Activated CD4-positive, alpha-beta T cell treated with anti-CD3 and anti-CD28 coated beads, Interleukin-2, amount 10 ng/mL, durations not matched to agents 7 days and 5 days (primary cell): ENCODE results near the gene NAV2. TPM values are rescaled to one million over a fixed set of nuclear protein-coding genes. Genes with fewer than 3 reads are reported as not detected.

Experiments
- CTCF ChIA-PET: fragments of 350-600 bp; sonication (Branson Sonifier 250); formaldehyde crosslinking; loops from one replicate; lab custom pipeline; 2021; ENCODE audit warnings: antibody characterized with exemption; lab: Charles Lee
- POLR2A ChIA-PET: fragments of 350-600 bp; sonication (Branson Sonifier 250); formaldehyde crosslinking; loops from one replicate; lab custom pipeline; 2021; ENCODE audit warnings: antibody characterized with exemption; lab: Charles Lee
- DNase-seq: peaks from one replicate; pipeline ENCODE4 v3.0.0-alpha.2; 2020
- H3K27ac Mint-ChIP-seq: one replicate; pipeline ENCODE4 v1.8.0; 2021; ENCODE audit warnings: mild to moderate bottlenecking, moderate library complexity, mixed read lengths
- H3K27me3 Mint-ChIP-seq: one replicate; pipeline ENCODE4 v1.8.0; 2021; ENCODE audit warnings: mixed read lengths
- H3K36me3 Mint-ChIP-seq: one replicate; pipeline ENCODE4 v1.8.0; 2021; ENCODE audit warnings: low read depth, mixed read lengths
- H3K4me1 Mint-ChIP-seq: one replicate; pipeline ENCODE4 v1.8.0; 2021; ENCODE audit warnings: mixed read lengths
- H3K4me3 Mint-ChIP-seq: one replicate; pipeline ENCODE4 v1.8.0; 2021; ENCODE audit warnings: mild to moderate bottlenecking, moderate library complexity, mixed read lengths
- H3K9me3 Mint-ChIP-seq: one replicate; pipeline ENCODE4 v1.8.0; 2021; ENCODE audit warnings: mixed read lengths
- total RNA-seq, 2 experiments: library from RNA; stranded (reverse); gene quantifications; one replicate each; pipeline ENCODE4 v1.2.3, GENCODE V29; 2021

Gene NAV2
- total RNA-seq, 2 experiments from 2014 or later: 0.29 to 1.1 TPM

DNA sequence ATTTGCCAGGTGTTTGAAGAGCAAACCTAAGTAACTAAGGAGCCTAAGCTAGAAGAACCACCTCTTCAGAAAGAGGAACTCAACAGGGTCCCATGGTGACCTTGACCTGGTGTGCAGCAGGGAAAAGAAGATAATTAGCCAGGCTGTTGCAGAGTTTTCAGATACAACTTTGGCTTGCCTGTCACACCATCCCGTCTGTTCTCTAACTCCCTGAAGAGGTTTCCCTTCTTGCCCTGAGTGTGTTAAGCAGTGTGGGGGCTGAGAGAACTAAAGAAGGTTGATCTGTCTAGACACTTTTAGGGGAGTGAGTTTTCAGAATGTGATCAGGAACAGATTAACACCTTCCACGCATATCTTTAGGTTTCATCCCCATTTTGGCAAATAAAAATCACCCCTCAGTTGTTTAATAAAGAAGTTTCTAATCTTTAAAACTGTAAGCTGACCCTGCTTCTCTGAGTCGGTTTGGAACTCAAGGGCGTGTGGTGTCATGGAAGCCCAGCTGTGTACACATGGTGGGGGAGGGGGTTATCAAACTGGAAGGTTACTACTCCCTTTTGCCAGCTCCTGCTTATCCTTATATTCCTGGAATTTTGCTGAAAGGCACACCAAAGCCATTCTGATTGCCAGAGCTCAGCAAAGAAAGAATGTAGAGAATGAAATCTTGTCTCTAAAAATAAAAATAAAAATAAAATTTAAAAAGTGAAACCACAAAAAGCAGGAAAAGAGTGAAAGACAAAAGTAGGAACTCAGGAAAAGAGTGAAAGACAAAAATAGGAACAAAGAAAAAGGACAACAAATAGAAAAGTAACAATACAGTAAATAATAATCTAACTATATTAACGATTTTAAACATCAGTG is 377.4 kb downstream of the NAV2 start:
- Mint-ChIP-seq H3K36me3 (no peaks in the 10 kb centered on the region), H3K9me3 (no peaks in the 10 kb centered on the region), H3K4me1 (peaks cover 16% of the 10 kb centered on the region), H3K27me3 (peaks cover 23% of the 10 kb centered on the region), H3K27ac (no peak overlapping the region), H3K4me3 (no peak overlapping the region)
- no peak for DNase-seq
- CTCF ChIA-PET: no interaction called here
- POLR2A ChIA-PET: no interaction called here

DNA sequence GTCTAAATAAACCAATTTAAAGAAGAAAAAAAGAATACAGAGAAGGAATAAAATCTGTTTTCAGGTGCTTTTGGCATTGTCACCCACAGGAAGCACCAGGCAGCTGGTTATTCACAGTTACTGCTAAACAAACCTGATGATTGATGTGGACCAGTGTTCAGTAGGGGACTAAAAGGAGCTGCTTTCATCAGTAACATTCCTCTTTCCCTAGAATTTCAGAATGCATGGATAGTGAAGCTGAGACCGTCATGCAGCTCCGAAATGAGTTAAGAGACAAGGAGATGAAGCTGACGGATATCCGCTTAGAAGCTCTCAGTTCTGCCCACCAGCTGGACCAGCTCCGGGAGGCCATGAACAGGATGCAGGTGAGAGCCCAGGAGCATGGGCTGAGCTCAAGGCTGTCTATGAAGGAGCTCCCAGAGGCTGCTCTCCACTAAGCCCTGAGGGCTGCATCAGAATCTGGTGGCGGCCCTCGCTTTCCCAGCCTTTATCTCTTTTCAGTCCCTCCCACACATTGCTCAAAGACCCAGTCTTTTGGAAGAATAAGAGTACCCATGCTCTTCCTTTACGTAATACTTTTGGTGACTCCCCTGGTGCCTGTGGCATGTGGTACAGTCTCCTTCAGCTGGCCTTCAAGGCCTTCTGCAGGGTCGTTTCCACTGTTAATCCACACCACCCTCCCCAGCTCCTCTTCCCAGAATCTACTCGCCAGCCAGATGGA is 378.2 kb downstream of the NAV2 start:
- H3K9me3 Mint-ChIP-seq: no peaks in the 10 kb centered on the region
- H3K4me1 Mint-ChIP-seq: peaks cover 16% of the 10 kb centered on the region
- no peak overlapping the region for H3K27ac Mint-ChIP-seq
- DNase-seq: no peak
- H3K36me3 Mint-ChIP-seq: no peaks in the 10 kb centered on the region
- CTCF ChIA-PET: no interaction called here
- H3K27me3 Mint-ChIP-seq: peaks cover 23% of the 10 kb centered on the region
- POLR2A ChIA-PET: no interaction called here
- H3K4me3 Mint-ChIP-seq: no peak overlapping the region

DNA sequence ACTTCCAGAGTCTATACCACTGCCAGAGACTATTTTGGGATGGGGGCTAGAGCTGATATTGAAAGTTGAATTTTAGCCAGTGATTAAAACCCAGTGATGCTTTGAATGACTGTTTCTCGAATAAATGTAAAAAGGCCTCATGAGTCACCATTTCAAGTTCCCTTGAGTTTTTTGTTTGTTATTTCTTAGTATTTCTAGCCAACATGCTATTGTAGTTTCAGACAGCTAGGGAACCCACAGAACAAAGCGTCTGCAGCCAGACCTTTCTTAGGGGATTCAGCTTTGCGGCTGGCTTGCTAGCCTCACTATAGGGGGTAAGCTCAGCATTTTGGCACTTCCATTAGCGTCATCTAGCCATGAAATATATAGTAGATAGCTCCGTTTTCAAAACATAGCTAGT is 381.1 kb downstream of the NAV2 start:
- peaks cover 11% of the 10 kb centered on the region for H3K4me1 Mint-ChIP-seq
- no peak overlapping the region for H3K27ac Mint-ChIP-seq
- no peaks in the 10 kb centered on the region for H3K9me3 Mint-ChIP-seq
- no peak for DNase-seq
- H3K27me3 Mint-ChIP-seq: peaks cover 17% of the 10 kb centered on the region
- H3K4me3 Mint-ChIP-seq: no peak overlapping the region
- ChIA-PET POLR2A (no interaction called here), CTCF (no interaction called here)
- H3K36me3 Mint-ChIP-seq: no peaks in the 10 kb centered on the region

DNA sequence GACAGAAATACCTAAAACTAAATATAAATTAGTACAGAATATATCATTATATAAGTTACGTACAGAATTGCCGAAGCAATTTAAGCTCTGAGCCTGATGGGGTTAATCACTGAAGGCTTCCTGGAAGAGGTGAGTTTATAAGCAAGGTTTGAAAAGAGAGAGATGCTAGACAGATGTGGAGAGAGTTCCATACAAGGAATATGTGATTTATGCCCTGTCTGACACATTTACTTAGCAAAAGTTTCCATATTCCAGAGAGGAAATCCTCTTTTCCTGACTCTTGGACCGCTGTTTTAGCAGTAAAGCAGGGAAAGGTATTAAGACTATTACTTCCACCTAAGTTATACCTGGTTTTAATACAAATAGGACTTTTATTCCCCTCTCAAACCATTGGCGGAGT is 382.6 kb downstream of the NAV2 start:
- Mint-ChIP-seq H3K4me1 (peaks cover 8% of the 10 kb centered on the region), H3K4me3 (no peak overlapping the region), H3K9me3 (no peaks in the 10 kb centered on the region), H3K27me3 (peaks cover 6% of the 10 kb centered on the region), H3K27ac (no peak overlapping the region), H3K36me3 (no peaks in the 10 kb centered on the region)
- CTCF ChIA-PET: no interaction called here
- POLR2A ChIA-PET: no interaction called here
- DNase-seq: no peak

DNA sequence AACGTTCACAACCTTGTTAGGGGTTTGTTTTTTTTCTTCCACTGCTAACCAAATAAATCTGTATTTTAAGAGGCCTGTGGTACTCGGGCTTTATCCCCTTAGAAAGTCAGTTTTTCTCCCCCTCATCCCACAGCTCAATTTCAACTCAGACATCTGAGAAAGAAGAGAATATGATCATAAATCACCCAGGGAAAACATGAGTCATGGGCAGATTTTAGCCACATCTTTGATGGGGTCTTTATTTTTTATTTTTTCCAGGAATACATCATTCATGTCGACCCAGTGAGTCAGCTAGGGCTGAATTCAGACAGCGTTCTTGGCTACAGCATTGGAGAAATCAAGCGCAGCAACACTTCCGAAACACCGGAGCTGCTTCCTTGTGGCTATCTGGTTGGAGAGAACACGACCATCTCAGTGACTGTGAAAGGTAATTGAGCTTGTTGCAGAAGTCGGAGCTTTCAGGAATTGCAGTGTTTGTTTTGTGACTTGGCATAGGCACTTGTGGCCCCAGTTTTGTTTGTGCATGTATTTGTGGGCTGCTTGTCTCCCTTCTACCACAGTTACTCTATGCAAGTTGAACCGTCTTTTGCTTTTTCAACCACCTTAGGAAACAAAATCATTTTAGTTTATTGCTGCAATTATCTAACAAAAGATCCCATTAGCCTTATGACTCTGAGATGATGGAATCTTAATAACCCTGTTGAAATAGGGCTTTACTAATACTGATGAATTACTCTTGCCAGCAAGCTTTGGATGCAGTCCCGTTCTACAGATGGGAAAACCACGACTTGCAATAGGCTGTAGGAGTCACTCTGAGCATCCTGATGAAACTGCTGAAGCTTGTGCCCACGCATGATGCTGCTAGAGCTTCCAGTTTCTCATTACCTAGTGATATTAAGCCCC is 384.9 kb downstream of the NAV2 start:
- no peaks in the 10 kb centered on the region for H3K9me3 Mint-ChIP-seq
- H3K36me3 Mint-ChIP-seq: no peaks in the 10 kb centered on the region
- H3K27me3 Mint-ChIP-seq: no peaks in the 10 kb centered on the region
- no peak for DNase-seq
- peaks cover 8% of the 10 kb centered on the region for H3K4me1 Mint-ChIP-seq
- ChIA-PET CTCF (no interaction called here), POLR2A (no interaction called here)
- no peak overlapping the region for H3K27ac Mint-ChIP-seq
- no peak overlapping the region for H3K4me3 Mint-ChIP-seq

DNA sequence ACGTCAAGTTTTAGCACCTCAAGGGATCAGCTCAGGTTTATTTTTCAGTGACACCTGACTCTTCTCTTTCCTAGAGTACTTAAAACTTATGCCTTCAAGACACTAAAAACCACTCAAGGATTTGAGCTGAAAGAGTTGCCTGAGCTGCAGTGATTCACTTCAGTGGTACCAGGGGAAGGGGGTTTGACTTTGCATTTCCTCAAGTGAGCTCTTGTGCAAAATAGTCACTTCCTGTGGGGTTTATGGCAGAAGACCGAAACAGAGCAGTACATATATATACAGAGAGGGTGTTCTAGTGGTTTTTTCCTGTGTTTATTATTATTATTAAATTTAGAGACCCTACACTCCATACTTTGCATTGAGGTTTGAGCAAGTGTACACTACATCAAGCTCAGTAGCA is 386.9 kb downstream of the NAV2 start:
- Mint-ChIP-seq H3K27ac (no peak overlapping the region), H3K4me1 (peaks cover 8% of the 10 kb centered on the region), H3K27me3 (no peaks in the 10 kb centered on the region), H3K36me3 (no peaks in the 10 kb centered on the region), H3K9me3 (no peaks in the 10 kb centered on the region), H3K4me3 (no peak overlapping the region)
- POLR2A ChIA-PET: no interaction called here
- no peak for DNase-seq
- CTCF ChIA-PET: no interaction called here

DNA sequence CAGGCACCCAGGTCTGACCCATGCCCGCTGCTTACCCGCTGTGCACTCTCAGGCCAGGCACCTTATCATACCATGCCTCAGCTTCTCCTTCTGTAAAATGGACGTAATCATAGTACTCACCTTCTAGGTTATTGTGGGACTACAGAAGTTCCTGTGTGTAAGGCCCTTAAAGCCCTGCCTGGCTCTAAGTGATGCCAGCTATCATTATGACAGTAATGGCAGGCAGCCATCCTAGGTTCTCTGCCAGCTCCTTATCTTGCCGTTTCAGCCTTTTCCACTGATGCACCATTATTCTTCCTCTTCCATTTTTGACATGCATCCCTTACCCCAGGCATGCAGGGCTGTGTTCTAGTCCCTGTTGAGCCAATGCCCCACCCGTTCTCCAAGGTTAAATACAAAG is 389.8 kb downstream of the NAV2 start:
- Mint-ChIP-seq H3K4me1 (peaks cover 8% of the 10 kb centered on the region), H3K4me3 (no peak overlapping the region), H3K9me3 (no peaks in the 10 kb centered on the region), H3K36me3 (no peaks in the 10 kb centered on the region), H3K27me3 (no peaks in the 10 kb centered on the region), H3K27ac (no peak overlapping the region)
- CTCF ChIA-PET: interaction anchor here (1.3 kb wide), 1 partner anchor 9 kb away, joined by 3 read pairs; no protein-coding TSS in a partner anchor
- no peak for DNase-seq
- POLR2A ChIA-PET: no interaction called here

DNA sequence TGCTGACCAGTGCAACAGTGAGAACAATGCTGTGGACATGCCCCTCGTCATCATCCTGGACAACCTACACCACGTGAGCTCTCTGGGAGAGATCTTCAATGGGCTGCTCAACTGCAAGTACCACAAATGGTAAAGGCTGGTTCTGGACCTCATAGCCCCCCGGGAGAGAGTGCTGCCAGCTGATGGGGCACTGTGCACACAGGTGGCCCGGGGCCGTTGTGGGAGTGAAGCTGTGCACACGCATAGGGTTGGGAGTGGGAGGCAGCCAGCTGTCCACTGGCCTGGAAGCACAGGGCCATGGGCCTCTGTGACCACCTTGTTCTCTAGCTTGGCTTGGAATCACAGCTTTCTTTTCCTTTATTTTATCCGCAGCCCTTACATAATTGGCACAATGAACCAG is 390.6 kb downstream of the NAV2 start:
- no peaks in the 10 kb centered on the region for H3K36me3 Mint-ChIP-seq
- H3K4me1 Mint-ChIP-seq: peaks cover 8% of the 10 kb centered on the region
- no peak overlapping the region for H3K4me3 Mint-ChIP-seq
- no peak for DNase-seq
- no peak overlapping the region for H3K27ac Mint-ChIP-seq
- ChIA-PET CTCF (interaction anchor here (1.3 kb wide), 1 partner anchor 8 kb away, joined by 3 read pairs; no protein-coding TSS in a partner anchor), POLR2A (no interaction called here)
- no peaks in the 10 kb centered on the region for H3K27me3 Mint-ChIP-seq
- no peaks in the 10 kb centered on the region for H3K9me3 Mint-ChIP-seq

DNA sequence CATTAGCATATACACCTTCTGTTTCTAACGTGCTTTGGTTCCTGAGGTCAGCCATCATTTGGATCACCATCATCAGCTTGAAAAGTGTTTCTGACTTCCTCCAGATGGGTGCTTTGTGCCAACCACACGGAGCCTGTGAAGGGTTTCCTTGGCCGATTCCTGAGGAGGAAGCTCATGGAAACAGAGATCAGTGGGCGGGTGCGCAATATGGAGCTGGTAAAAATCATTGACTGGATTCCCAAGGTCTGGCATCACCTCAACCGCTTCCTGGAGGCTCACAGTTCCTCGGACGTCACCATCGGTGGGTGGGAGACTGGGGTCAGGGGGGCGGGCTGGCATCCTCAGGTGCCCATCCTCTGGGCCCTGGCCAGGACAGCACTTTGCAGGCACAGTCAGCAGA is 392.8 kb downstream of the NAV2 start:
- Mint-ChIP-seq H3K4me3 (no peak overlapping the region), H3K27me3 (no peaks in the 10 kb centered on the region), H3K4me1 (no peaks in the 10 kb centered on the region), H3K36me3 (no peaks in the 10 kb centered on the region), H3K27ac (no peak overlapping the region), H3K9me3 (no peaks in the 10 kb centered on the region)
- ChIA-PET POLR2A (no interaction called here), CTCF (interaction anchor here (0.7 kb wide), 1 partner anchor 23 kb away, joined by 3 read pairs; no protein-coding TSS in a partner anchor)
- DNase-seq: no peak

DNA sequence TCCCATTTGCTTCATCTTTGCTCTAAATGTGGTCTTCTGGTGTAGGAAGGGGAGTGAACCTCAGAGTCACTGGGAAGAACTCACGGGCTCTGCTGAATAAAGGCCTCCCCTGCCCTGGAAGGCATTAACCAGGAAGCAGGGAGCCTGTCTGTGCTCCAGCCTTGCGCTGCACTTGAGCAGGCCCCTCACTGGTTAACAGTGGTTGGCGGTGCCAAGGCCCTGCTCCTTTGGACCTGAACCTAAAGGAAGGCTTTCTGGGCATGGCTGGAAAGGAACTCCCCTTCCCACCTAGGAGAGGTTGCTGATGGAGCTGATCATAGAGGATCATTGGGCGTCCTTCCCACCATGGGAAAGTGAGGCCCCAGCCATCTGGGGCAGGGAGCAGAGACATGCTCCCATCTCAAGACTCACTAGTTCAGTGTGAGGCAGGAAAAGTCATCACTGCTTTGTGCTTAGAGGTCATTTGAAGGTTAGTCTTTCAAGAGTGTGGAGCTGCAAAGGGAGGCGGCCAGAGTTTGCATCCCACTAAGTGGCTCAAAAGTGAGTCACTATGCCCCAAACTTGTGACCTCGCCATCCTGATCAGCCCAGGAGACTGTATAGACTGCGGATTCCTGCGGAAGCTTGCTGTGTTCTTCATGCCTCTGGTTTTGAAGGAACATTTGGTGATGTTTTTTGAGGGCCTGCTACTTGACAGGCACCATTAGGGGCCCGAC is 397.3 kb downstream of the NAV2 start:
- Mint-ChIP-seq H3K36me3 (no peaks in the 10 kb centered on the region), H3K9me3 (no peaks in the 10 kb centered on the region), H3K4me3 (no peak overlapping the region), H3K4me1 (peaks cover 4% of the 10 kb centered on the region), H3K27ac (no peak overlapping the region), H3K27me3 (no peaks in the 10 kb centered on the region)
- ChIA-PET CTCF (no interaction called here), POLR2A (no interaction called here)
- no peak for DNase-seq

DNA sequence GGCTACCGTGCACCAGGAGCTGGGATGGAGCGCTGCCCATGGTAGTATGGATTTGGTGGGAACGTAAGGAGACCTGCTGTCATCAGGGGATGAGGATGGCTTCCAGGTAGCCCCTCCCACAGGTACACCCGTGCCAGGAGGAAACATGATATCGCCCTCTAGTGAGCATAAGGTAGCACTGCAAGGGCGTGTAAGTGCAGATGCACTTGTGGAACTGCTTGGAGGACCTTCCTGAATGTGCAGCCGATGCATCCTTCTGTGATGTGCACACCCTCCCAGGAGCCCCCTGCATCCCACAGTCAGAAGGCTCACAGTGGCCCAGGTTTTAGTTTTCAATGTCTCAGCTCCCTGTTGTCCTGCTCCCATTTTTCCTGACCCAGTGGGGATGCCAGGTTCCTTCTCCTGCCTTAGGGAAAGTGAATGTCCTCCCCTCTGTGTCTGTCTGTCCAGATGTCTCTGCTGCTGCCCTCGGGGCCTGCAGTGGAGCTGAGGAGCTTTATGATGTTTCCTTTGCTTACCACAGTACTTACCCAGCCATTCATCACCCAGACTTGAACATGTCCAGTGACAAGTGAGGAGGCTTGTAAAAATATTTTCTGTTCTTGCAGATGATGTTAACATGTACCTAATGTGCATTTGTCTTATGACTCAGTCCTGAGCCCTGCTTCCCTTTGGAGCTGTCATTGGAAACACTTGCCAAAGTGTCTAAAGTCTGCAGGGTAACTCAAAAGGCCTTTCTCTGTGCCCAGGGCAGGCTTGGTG is 398.5 kb downstream of the NAV2 start:
- Mint-ChIP-seq H3K27me3 (no peaks in the 10 kb centered on the region), H3K9me3 (no peaks in the 10 kb centered on the region), H3K36me3 (no peaks in the 10 kb centered on the region), H3K27ac (no peak overlapping the region), H3K4me1 (peaks cover 4% of the 10 kb centered on the region), H3K4me3 (no peak overlapping the region)
- ChIA-PET CTCF (interaction anchor here (0.5 to 1.3 kb wide), 3 partner anchors 8 to 20 kb away, joined by 3 read pairs; no protein-coding TSS in a partner anchor), POLR2A (no interaction called here)
- DNase-seq: peak; percentile 63
